GM12892 (cell line): ENCODE results near the gene TOR1AIP2.

ENCODE experiments used
- POLR2A ChIP-seq: IDR thresholded peaks from 2 replicates; pipeline ENCODE4 v1.6.1; 2011; ENCODE audit warnings: low read depth, low read length, control low read depth
- TAF1 ChIP-seq: IDR thresholded peaks from 2 replicates; pipeline ENCODE4 v1.6.1; 2011; ENCODE audit warnings: low read depth, mild to moderate bottlenecking, control low read depth, low read length, borderline replicate concordance

- TF ChIP-seq TAF1 (no peak), POLR2A (no peak)
Observed at GRCh38 chr1:179807691-179808485, 69.7 kb downstream of the TOR1AIP2 start.
